ENCODE results near the gene AMIGO1.

AMIGO1 gene

DNA sequence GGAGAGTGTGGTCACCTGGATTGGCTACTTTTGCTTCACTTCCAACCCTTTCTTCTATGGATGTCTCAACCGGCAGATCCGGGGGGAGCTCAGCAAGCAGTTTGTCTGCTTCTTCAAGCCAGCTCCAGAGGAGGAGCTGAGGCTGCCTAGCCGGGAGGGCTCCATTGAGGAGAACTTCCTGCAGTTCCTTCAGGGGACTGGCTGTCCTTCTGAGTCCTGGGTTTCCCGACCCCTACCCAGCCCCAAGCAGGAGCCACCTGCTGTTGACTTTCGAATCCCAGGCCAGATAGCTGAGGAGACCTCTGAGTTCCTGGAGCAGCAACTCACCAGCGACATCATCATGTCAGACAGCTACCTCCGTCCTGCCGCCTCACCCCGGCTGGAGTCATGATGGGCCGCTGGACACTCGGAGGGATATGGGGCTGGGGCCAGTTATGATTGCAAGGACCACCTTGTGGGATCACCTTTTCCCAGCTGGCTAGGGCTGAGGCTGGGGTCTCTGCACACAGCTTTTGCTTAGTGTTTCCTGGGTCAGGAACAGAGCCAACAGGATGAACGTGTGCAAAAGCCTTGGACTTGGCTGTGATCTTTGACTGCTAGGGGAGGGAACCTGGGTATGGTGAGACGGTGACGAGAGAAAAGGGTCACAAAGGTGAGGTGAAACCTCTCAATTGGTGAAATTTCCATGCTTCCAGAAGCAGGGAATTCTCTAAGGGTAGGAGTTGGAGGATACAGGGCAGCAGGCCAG, 34.6 kb upstream of the AMIGO1 start:
- no peak overlapping the region for H3K4me3 ChIP-seq (replicated peaks; ENCODE audit: insufficient read depth, low read length)
- H3K27ac ChIP-seq (replicated peaks), result no peak overlapping the region
- no peaks in the 10 kb centered on the region for H3K27me3 ChIP-seq (ENCODE audit: insufficient read depth, poor library complexity, severe bottlenecking)
- DNase-seq (ENCODE audit: low read depth in 1 of 2, low spot score in 1 of 2), result no peak
- TF ChIP-seq GABPA (IDR thresholded peaks at IDR 0.05; ENCODE audit: low read depth) (no peak), SPI1 (IDR thresholded peaks at IDR 0.05; ENCODE audit: borderline replicate concordance, low read depth) (no peak), POLR2AphosphoS5 (IDR thresholded peaks at IDR 0.05; ENCODE audit: low read depth) (no peak)
- TF ChIP-seq, protein P1, sequence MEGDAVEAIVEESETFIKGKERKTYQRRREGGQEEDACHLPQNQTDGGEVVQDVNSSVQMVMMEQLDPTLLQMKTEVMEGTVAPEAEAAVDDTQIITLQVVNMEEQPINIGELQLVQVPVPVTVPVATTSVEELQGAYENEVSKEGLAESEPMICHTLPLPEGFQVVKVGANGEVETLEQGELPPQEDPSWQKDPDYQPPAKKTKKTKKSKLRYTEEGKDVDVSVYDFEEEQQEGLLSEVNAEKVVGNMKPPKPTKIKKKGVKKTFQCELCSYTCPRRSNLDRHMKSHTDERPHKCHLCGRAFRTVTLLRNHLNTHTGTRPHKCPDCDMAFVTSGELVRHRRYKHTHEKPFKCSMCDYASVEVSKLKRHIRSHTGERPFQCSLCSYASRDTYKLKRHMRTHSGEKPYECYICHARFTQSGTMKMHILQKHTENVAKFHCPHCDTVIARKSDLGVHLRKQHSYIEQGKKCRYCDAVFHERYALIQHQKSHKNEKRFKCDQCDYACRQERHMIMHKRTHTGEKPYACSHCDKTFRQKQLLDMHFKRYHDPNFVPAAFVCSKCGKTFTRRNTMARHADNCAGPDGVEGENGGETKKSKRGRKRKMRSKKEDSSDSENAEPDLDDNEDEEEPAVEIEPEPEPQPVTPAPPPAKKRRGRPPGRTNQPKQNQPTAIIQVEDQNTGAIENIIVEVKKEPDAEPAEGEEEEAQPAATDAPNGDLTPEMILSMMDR (IDR thresholded peaks at IDR 0.05; ENCODE audit: insufficient read depth, low read length), result no peak
- TF ChIP-seq, protein P2, sequence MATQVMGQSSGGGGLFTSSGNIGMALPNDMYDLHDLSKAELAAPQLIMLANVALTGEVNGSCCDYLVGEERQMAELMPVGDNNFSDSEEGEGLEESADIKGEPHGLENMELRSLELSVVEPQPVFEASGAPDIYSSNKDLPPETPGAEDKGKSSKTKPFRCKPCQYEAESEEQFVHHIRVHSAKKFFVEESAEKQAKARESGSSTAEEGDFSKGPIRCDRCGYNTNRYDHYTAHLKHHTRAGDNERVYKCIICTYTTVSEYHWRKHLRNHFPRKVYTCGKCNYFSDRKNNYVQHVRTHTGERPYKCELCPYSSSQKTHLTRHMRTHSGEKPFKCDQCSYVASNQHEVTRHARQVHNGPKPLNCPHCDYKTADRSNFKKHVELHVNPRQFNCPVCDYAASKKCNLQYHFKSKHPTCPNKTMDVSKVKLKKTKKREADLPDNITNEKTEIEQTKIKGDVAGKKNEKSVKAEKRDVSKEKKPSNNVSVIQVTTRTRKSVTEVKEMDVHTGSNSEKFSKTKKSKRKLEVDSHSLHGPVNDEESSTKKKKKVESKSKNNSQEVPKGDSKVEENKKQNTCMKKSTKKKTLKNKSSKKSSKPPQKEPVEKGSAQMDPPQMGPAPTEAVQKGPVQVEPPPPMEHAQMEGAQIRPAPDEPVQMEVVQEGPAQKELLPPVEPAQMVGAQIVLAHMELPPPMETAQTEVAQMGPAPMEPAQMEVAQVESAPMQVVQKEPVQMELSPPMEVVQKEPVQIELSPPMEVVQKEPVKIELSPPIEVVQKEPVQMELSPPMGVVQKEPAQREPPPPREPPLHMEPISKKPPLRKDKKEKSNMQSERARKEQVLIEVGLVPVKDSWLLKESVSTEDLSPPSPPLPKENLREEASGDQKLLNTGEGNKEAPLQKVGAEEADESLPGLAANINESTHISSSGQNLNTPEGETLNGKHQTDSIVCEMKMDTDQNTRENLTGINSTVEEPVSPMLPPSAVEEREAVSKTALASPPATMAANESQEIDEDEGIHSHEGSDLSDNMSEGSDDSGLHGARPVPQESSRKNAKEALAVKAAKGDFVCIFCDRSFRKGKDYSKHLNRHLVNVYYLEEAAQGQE (IDR thresholded peaks at IDR 0.05; ENCODE audit: insufficient replicate concordance, low read depth), result no peak

DNA sequence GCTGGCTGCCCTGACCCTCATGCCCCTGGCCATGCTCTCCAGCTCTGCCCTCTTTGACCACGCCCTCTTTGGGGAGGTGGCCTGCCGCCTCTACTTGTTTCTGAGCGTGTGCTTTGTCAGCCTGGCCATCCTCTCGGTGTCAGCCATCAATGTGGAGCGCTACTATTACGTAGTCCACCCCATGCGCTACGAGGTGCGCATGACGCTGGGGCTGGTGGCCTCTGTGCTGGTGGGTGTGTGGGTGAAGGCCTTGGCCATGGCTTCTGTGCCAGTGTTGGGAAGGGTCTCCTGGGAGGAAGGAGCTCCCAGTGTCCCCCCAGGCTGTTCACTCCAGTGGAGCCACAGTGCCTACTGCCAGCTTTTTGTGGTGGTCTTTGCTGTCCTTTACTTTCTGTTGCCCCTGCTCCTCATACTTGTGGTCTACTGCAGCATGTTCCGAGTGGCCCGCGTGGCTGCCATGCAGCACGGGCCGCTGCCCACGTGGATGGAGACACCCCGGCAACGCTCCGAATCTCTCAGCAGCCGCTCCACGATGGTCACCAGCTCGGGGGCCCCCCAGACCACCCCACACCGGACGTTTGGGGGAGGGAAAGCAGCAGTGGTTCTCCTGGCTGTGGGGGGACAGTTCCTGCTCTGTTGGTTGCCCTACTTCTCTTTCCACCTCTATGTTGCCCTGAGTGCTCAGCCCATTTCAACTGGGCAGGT, 33.9 kb upstream of the AMIGO1 start:
- no peak for DNase-seq (ENCODE audit: low read depth in 1 of 2, low spot score in 1 of 2)
- TF ChIP-seq, protein P2 (IDR thresholded peaks at IDR 0.05; ENCODE audit: insufficient replicate concordance, low read depth), result no peak
- TF ChIP-seq, protein P1 (IDR thresholded peaks at IDR 0.05; ENCODE audit: insufficient read depth, low read length), result no peak
- no peak for TF ChIP-seq GABPA (IDR thresholded peaks at IDR 0.05; ENCODE audit: low read depth)
- TF ChIP-seq POLR2AphosphoS5 (IDR thresholded peaks at IDR 0.05; ENCODE audit: low read depth), result no peak
- TF ChIP-seq SPI1 (IDR thresholded peaks at IDR 0.05; ENCODE audit: borderline replicate concordance, low read depth), result no peak
- Histone ChIP-seq H3K27ac (replicated peaks) (no peak overlapping the region), H3K27me3 (ENCODE audit: insufficient read depth, poor library complexity, severe bottlenecking) (no peaks in the 10 kb centered on the region), H3K4me3 (replicated peaks; ENCODE audit: insufficient read depth, low read length) (no peak overlapping the region)

DNA sequence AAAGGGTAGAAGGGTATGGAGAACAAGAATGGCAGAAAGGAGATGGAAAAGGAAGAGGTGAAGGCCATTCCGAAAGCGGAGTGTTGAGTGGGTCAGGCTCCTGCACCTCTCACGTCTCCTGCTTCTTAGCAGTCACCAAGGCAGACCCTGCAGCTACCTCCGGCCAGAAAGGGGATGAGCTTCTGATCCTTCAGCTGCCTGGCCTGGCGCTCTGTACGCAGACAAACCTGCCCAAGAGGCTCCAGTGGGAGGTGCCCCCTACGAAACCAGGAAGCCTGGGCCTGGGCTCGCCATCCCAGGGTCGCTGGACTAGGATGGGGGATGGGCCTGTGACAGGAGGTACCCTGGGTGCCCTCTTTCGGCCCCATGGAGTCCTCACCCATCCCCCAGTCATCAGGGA, 33.1 kb upstream of the AMIGO1 start:
- Histone ChIP-seq H3K27ac (replicated peaks) (no peak overlapping the region), H3K27me3 (ENCODE audit: insufficient read depth, poor library complexity, severe bottlenecking) (no peaks in the 10 kb centered on the region), H3K4me3 (replicated peaks; ENCODE audit: insufficient read depth, low read length) (no peak overlapping the region)
- TF ChIP-seq, protein P1 (IDR thresholded peaks at IDR 0.05; ENCODE audit: insufficient read depth, low read length), result no peak
- TF ChIP-seq, protein P2 (IDR thresholded peaks at IDR 0.05; ENCODE audit: insufficient replicate concordance, low read depth), result no peak
- TF ChIP-seq SPI1 (IDR thresholded peaks at IDR 0.05; ENCODE audit: borderline replicate concordance, low read depth), result no peak
- no peak for TF ChIP-seq GABPA (IDR thresholded peaks at IDR 0.05; ENCODE audit: low read depth)
- TF ChIP-seq POLR2AphosphoS5 (IDR thresholded peaks at IDR 0.05; ENCODE audit: low read depth), result no peak
- DNase-seq (ENCODE audit: low read depth in 1 of 2, low spot score in 1 of 2), result no peak

Data from HL-60 (cell line).